GM19438 (cell line): ENCODE data around the gene RNF10.
"Not testable (repeated sequence)": the region's sequence is repeated elsewhere in the genome, so short reads cannot be mapped to it uniquely, and the experiment has no call there.

Source experiments
- ATAC-seq: cut with Tn5 transposase; IDR thresholded peaks from one replicate; pipeline ENCODE4 v1.9.1; 2021; ENCODE audit warnings: low read depth; ENCODE audit not compliant: unreplicated experiment

Gene RNF10

GRCh38 chr12:120610560-120610959 lies 76.4 kb downstream of the RNF10 start:
- no peak for ATAC-seq

GRCh38 chr12:120611534-120611933 lies 77.4 kb downstream of the RNF10 start:
- ATAC-seq = not testable (repeated sequence)

- ATAC-seq = no peak
Measured at GRCh38 chr12:120614848-120615247, 80.7 kb downstream of the RNF10 start.

GRCh38 chr12:120617193-120617592 lies 83.0 kb downstream of the RNF10 start:
- ATAC-seq = not testable (repeated sequence)

- ATAC-seq = not testable (repeated sequence)
Measured at GRCh38 chr12:120617767-120618166, 83.6 kb downstream of the RNF10 start.

GRCh38 chr12:120618954-120619615 lies 84.9 kb downstream of the RNF10 start:
- ATAC-seq = no peak

- no peak for ATAC-seq
Measured at GRCh38 chr12:120620624-120621023, 86.5 kb downstream of the RNF10 start.

GRCh38 chr12:120625557-120626419 lies 91.6 kb downstream of the RNF10 start:
- no peak for ATAC-seq
